Adrenal gland (tissue), 12 donors: ENCODE results near the gene PPP1R9B. TPM values are rescaled to one million over a fixed set of nuclear protein-coding genes. Genes with fewer than 3 reads are reported as not detected.

Source experiments
- DNase-seq, 7 donors: peaks; one replicate each; pipeline ENCODE4 v3.0.0-alpha.2; 2019 to 2020
- H3K27ac ChIP-seq, 5 donors: fragments of 200-600 bp; sonication (generic) in 4 of 5; 1 replicate in 3 of 5; 2 replicates in 2 of 5; pipeline versions ENCODE4 v1.5.1 to v1.8.0; 2016 to 2020; ENCODE audit warnings: mild to moderate bottlenecking in 1 of 5
- H3K27me3 ChIP-seq: fragments of 200-600 bp; 2 replicates; pipeline ENCODE4 v1.8.0; 2021
- H3K36me3 ChIP-seq, 2 donors: fragments of 200-600 bp; replicated peaks in 1 of 2; 1 replicate in 1 of 2; 2 replicates in 1 of 2; pipeline versions ENCODE4 v1.5.1 to v1.8.0; 2018 to 2022
- H3K4me1 ChIP-seq, 2 donors: fragments of 200-600 bp; replicated peaks in 1 of 2; 1 replicate in 1 of 2; 2 replicates in 1 of 2; pipeline versions ENCODE4 v1.5.1 to v1.8.0; 2018 to 2021
- H3K4me3 ChIP-seq, 4 donors: fragments of 200-600 bp; sonication (generic) in 3 of 4; one replicate each; pipeline ENCODE4 v1.5.1; 2016 to 2018
- H3K9me3 ChIP-seq, 3 donors: fragments of 200-600 bp; sonication (generic) in 1 of 3; replicated peaks in 1 of 3; 1 replicate in 2 of 3; 2 replicates in 1 of 3; pipeline versions ENCODE4 v1.5.1 to v1.8.0; 2016 to 2021
- POLR2A ChIP-seq, 2 donors: fragments of 450-650 bp; IDR thresholded peaks; one replicate each; pipeline ENCODE4 v1.6.1; 2017; ENCODE audit warnings: antibody characterized with exemption in 2 of 2, mild to moderate bottlenecking in 2 of 2, moderate library complexity in 1 of 2
- WGBS, 4 donors: extraction: QIAGEN DNeasy Blood & Tissue Kit in 2 of 4; methylation state at CpG; one replicate each; pipeline versions ENCODE4 v1.1.5 to v1.1.7; 2013 to 2017; 5-methylcytosine and 5-hydroxymethylcytosine counted together
- intact Hi-C, 2 donors: fragments of 100-400 bp; cut with DNase I; formaldehyde crosslinking; loops; one replicate each; pipeline versions ENCODE4 v1.14.1 to v1.15.0; 2022 to 2023
- polyA plus RNA-seq, 3 donors: library from polyadenylated mRNA; stranded (reverse); fragments of 200-250 nt in 2 of 3; fragments of 350-450 nt in 1 of 3; fragmentation: Illumina TruSeq in 1 of 3; extraction: RNeasy Lipid Tissue Mini Kit (QIAGEN cat#74804) in 1 of 3; gene quantifications; one replicate each; pipeline ENCODE4 v1.2.3, GENCODE V29; 2013 to 2014
- total RNA-seq, 9 donors: library from RNA; depleted of rRNA in 4 of 9; stranded (reverse); fragments of >200 nt in 4 of 9; fragments of 120-200 nt in 1 of 9; fragmentation: NEBNext Ultra II Directional in 1 of 9; extraction: Animal tissue kit (Norgen Biotek cat#: 25700) in 1 of 9; gene quantifications; one replicate each; pipeline versions ENCODE4 v1.1.0 to v1.2.4, GENCODE V29; 2013 to 2023
- TF ChIP-seq, protein P1 (sequence below), 6 experiments: fragments of 450-650 bp in 4 of 6; fragments of 200-600 bp in 2 of 6; sonication (generic) in 1 of 6; IDR thresholded peaks; 1 replicate in 5 of 6; 2 replicates in 1 of 6; pipeline versions ENCODE4 v1.5.1 to v1.8.0; 2016 to 2021; ENCODE audit warnings: antibody characterized with exemption in 6 of 6, mild to moderate bottlenecking in 2 of 6, moderate library complexity in 1 of 6
- donor health status: healthy with polysubstance abuse.
- donor health status: Bipolar disorder and iron deficiency.
- donor health status: DM: yes; HTN: yes; CAD: no.
- donor health status: DM: no; HTN: no; CAD: no.
- donor health status: DM: no; HTN: no; CAD: no.
- donor health status: DM: yes; HTN: yes; CAD: no.

Gene PPP1R9B
- total and polyA plus RNA-seq, 12 donors = 21.8 to 128 (median 52.1) TPM

DNA sequence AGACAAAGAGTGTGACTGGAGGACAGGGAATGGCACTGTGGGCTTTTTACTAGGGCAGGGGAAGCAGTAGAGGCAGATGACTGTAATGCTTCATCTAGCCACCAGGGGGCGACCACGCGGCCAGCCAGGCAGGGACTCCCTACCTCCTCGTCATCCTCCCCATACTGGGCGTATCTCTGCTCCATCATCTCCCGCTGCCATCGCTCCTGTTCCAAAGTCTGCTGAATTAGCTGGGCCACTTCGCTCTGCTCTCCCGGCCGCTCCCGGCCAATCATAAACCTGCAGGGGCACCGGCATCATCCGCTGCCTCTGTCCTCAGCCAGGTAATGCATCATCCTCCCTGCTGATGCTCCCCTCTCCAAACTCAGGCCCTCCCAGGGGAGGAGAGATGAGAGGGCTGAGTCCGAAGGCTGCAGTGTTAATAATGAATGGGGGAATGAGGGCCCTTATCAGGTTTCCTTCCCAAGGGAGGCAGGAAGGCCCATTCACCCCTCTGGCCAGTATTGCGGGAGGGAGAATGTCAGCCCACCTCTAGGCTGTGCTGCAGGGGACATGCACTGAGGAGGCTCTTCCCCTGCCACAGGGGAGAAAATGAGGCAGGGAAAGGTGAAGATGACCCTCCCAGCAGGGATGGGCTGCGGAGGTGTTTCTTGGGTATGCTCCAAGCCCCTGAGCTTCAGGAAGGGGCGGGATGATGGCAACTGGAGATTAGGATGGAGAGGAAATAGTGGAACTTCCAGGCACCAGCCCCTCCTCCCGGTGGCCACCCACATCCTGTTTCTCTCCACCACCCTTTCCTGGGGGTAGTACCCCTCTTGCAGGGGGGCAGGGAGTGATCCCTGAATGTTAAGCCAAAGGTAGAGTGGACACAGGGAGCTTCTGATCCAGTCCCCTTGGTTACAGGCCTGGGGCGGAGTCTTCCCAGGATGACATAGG, 10.3 kb downstream of the PPP1R9B start:
- Histone ChIP-seq H3K4me1 (peaks cover 8 to 15% of the 10 kb centered on the region in 2 donors), H3K27me3 (no peaks in the 10 kb centered on the region), H3K4me3 (no peak overlapping the region), H3K9me3 (no peaks in the 10 kb centered on the region), H3K36me3 (peaks cover 0 to 100% of the 10 kb centered on the region in 2 donors), H3K27ac (peak overlapping the region in 2 of 5 donors; percentile 21 to 52)
- 41 to 45% (median 44%) methylated on average over 17 to 19 of the region's 19 CpGs for WGBS, 4 donors
- DNase-seq = peak; percentile 78 to 91 (median 82)
- intact Hi-C loops = no loop called here
- TF ChIP-seq POLR2A (IDR thresholded peaks at IDR 0.05) = no peak
- TF ChIP-seq, protein P1, sequence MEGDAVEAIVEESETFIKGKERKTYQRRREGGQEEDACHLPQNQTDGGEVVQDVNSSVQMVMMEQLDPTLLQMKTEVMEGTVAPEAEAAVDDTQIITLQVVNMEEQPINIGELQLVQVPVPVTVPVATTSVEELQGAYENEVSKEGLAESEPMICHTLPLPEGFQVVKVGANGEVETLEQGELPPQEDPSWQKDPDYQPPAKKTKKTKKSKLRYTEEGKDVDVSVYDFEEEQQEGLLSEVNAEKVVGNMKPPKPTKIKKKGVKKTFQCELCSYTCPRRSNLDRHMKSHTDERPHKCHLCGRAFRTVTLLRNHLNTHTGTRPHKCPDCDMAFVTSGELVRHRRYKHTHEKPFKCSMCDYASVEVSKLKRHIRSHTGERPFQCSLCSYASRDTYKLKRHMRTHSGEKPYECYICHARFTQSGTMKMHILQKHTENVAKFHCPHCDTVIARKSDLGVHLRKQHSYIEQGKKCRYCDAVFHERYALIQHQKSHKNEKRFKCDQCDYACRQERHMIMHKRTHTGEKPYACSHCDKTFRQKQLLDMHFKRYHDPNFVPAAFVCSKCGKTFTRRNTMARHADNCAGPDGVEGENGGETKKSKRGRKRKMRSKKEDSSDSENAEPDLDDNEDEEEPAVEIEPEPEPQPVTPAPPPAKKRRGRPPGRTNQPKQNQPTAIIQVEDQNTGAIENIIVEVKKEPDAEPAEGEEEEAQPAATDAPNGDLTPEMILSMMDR (IDR thresholded peaks at IDR 0.05) = peak; percentile 90 to 97 (median 94)

DNA sequence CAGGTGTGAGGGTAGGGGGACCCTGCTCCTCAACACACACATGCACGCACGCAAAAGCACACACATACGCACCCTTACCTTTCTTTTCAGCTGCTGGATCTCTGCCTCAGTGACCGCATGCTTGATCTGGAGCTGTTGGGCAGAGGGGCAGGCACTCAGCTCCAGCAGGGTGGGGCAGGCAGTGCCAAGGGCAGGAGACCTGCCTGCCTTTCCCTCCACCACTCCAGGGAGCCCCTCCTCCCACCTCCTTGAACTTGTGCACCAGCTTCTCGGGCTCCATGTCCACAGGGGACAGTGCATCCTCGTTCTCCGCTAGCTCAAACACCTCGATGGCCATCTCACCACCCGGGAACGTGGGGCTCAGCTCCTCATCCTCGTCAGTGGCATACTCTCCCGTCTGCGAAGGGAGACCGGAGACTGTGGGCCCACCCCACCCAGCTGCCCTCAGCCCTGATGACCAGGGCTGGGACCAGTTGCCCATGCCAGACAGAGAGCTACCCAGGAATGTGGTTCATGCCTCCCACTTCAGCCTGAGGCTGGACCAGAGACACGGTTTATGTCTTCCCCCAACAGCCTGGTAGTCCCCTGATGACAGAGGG, 11.2 kb downstream of the PPP1R9B start:
- no peak overlapping the region for H3K4me3 ChIP-seq
- H3K36me3 ChIP-seq = peaks cover 0 to 100% of the 10 kb centered on the region in 2 donors
- peak in 1 of 7 donors; percentile 20 for DNase-seq
- WGBS, 4 donors = 83 to 85% (median 84%) methylated on average over 15 of the region's 15 CpGs
- peaks cover 0 to 11% of the 10 kb centered on the region in 2 donors for H3K4me1 ChIP-seq
- H3K27ac ChIP-seq = peak overlapping the region in 2 of 5 donors; percentile 6 to 12
- TF ChIP-seq POLR2A (IDR thresholded peaks at IDR 0.05) = no peak
- TF ChIP-seq, protein P1 (IDR thresholded peaks at IDR 0.05) = no peak
- H3K27me3 ChIP-seq = no peaks in the 10 kb centered on the region
- intact Hi-C loops = no loop called here
- H3K9me3 ChIP-seq = no peaks in the 10 kb centered on the region

DNA sequence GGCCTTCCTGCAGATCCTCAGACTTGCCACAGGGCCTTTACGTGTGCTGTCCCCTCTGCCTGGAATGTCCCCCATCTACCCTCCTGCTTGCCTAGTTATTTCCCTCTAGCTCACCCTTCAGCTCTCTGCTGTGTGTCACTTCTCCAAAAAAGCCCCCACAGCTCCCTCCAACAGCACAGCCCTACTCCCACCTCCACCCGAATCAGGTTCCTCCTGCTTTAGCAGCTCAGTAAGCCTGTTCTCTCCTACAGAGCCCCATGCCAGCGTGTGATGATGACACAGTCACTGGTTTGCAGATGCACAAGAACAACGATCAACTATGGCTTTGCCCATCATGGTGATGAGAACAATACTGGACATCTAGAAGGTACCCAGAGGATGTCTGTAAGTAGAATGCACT, 13.4 kb downstream of the PPP1R9B start:
- TF ChIP-seq, protein P1 (IDR thresholded peaks at IDR 0.05) = no peak
- Histone ChIP-seq H3K27ac (no peak overlapping the region), H3K36me3 (peaks cover 0 to 81% of the 10 kb centered on the region in 2 donors), H3K9me3 (no peaks in the 10 kb centered on the region), H3K27me3 (no peaks in the 10 kb centered on the region), H3K4me1 (peaks cover 15 to 28% of the 10 kb centered on the region in 2 donors), H3K4me3 (no peak overlapping the region)
- intact Hi-C loops = no loop called here
- 86 to 93% (median 88%) methylated on average over 4 of the region's 4 CpGs for WGBS, 4 donors
- no peak for DNase-seq

DNA sequence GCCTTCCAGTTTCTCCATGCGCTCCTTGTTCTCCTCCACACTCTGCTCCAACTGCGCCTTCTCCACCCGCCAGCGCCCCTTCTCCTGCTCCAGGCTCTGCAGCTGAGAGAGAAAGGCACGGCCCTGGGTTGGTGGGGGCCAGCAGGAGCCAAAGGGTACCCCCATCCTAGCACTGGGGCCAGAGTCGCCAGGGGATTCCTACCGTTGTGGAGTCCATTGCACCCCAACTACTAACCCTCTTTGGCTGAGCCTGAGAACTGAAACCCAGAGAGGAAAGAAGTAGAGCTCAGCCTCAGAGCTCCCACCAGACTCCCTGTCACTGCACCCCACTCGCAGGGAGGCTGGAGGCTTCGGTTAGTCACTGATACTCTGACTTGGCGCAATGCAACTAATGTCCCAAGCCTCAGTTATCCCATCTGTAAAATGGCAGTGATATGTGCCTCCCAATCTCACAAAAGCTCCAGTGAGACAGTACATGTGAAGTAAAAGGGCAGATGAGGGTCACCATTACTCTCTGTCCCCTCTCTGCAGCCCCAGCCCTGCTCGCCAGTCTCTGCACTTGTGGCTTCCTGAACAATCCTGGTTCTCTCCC, 14.3 kb downstream of the PPP1R9B start:
- no peak overlapping the region for H3K4me3 ChIP-seq
- intact Hi-C loops = no loop called here
- peaks cover 0 to 72% of the 10 kb centered on the region in 2 donors for H3K36me3 ChIP-seq
- TF ChIP-seq, protein P1 (IDR thresholded peaks at IDR 0.05) = no peak
- no peak for TF ChIP-seq POLR2A (IDR thresholded peaks at IDR 0.05)
- peaks cover 15 to 28% of the 10 kb centered on the region in 2 donors for H3K4me1 ChIP-seq
- 94 to 97% (median 95%) methylated on average over 9 to 11 of the region's 11 CpGs for WGBS, 4 donors
- no peak for DNase-seq
- H3K9me3 ChIP-seq = no peaks in the 10 kb centered on the region
- no peaks in the 10 kb centered on the region for H3K27me3 ChIP-seq
- H3K27ac ChIP-seq = no peak overlapping the region
